Panc1 (cell line): ENCODE results near the gene ZCCHC10. TPM values are rescaled to one million over a fixed set of nuclear protein-coding genes. Genes with fewer than 3 reads are reported as not detected.
A peak's percentile ranks its signal among the peaks of the same experiment; 100 is the strongest.

Experiments
- ATAC-seq: fragments of 200-7000 bp; cut with Tn5 transposase; 2 replicates; pipeline ENCODE4 v1.9.1; 2020; ENCODE audit warnings: mild to moderate bottlenecking, moderate library complexity
- BruUV-seq: library from RNA; stranded (reverse); fragments of 400-500 nt; replicated peaks from 2 replicates; lab custom pipeline; 2021; lab: Mats Ljungman, UMichigan
- CTCF ChIA-PET: fragments of 300-600 bp; sonication (Branson Sonifier 250); formaldehyde crosslinking; loops from one replicate; lab custom pipeline; 2022; ENCODE audit warnings: antibody characterized with exemption; lab: Charles Lee
- POLR2A ChIA-PET: fragments of 300-600 bp; sonication (Branson Sonifier 250); formaldehyde crosslinking; loops from one replicate; lab custom pipeline; 2022; ENCODE audit warnings: antibody characterized with exemption; lab: Charles Lee
- DNase-seq: peaks from one replicate; pipeline ENCODE4 v3.0.0-alpha.2; 2010; ENCODE audit warnings: low read depth, low spot score
- H3K27ac ChIP-seq: 2 replicates; pipeline ENCODE4 v1.5.1; 2011; ENCODE audit warnings: mild to moderate bottlenecking, low read length, inconsistent platforms
- H3K27me3 ChIP-seq: fragments of 200-500 bp; sonication (Bioruptor generic); 2 replicates; pipeline ENCODE4 v1.6.0; 2014; ENCODE audit warnings: low read length, inconsistent platforms; ENCODE audit not compliant: control insufficient read depth, insufficient read depth
- H3K36me3 ChIP-seq: fragments of 200-500 bp; sonication (Bioruptor generic); 2 replicates; pipeline ENCODE4 v1.5.1; 2014; ENCODE audit warnings: inconsistent platforms, mild to moderate bottlenecking, low read length, moderate library complexity; ENCODE audit not compliant: control insufficient read depth, insufficient read depth
- H3K4me1 ChIP-seq: 2 replicates; pipeline ENCODE4 v1.5.1; 2011; ENCODE audit warnings: inconsistent platforms, mild to moderate bottlenecking, low read length, moderate library complexity; ENCODE audit not compliant: control insufficient read depth, insufficient read depth
- H3K4me3 ChIP-seq, 2 experiments: 2 replicates each; pipeline ENCODE4 v1.5.1; 2011 to 2012; ENCODE audit warnings: low read depth in 2 of 2, low read length in 2 of 2, mild to moderate bottlenecking in 2 of 2, inconsistent platforms in 1 of 2, moderate library complexity in 1 of 2
- H3K9me3 ChIP-seq: fragments of 200-500 bp; sonication (Bioruptor generic); 2 replicates; pipeline ENCODE4 v1.5.1; 2014; ENCODE audit warnings: low read depth, mild to moderate bottlenecking, inconsistent platforms, low read length, moderate library complexity; ENCODE audit not compliant: control insufficient read depth, insufficient read depth
- CTCF ChIP-seq: fragments of 450-650 bp; IDR thresholded peaks from 2 replicates; pipeline ENCODE4 v1.5.1; 2017; ENCODE audit warnings: mild to moderate bottlenecking
- POLR2AphosphoS5 ChIP-seq: IDR thresholded peaks from 2 replicates; pipeline ENCODE4 v1.6.1; 2012; ENCODE audit warnings: mild to moderate bottlenecking, low read depth, low read length, moderate library complexity
- REST ChIP-seq, 2 experiments: IDR thresholded peaks; 2 replicates each; pipeline ENCODE4 v1.6.1; 2011 to 2012; ENCODE audit warnings: low read depth in 2 of 2, control low read depth in 1 of 2, low read length in 1 of 2, mild to moderate bottlenecking in 1 of 2, moderate library complexity in 1 of 2; ENCODE audit not compliant: insufficient read depth in 1 of 2
- SIN3A ChIP-seq: IDR thresholded peaks from 2 replicates; pipeline ENCODE4 v1.6.1; 2012; ENCODE audit warnings: low read depth, mild to moderate bottlenecking, low read length, moderate library complexity, borderline replicate concordance; ENCODE audit not compliant: insufficient read depth
- TCF7L2 ChIP-seq: IDR thresholded peaks from 2 replicates; pipeline ENCODE4 v1.6.1; 2011; ENCODE audit warnings: mild to moderate bottlenecking, low read depth, low read length, inconsistent platforms
- in situ Hi-C: cut with HindIII; loops from 2 replicates; pipeline ENCODE4 v1.10.0; 2016; ENCODE audit warnings: low sequenced_read_pairs, low pct_unique_long_range_greater_than_20kb
- intact Hi-C: fragments of 100-400 bp; cut with micrococcal nuclease; formaldehyde crosslinking; loops from one replicate; pipeline ENCODE4 v1.10.0; 2022; ENCODE audit not compliant: unreplicated experiment
- total RNA-seq: library from RNA; stranded (reverse); gene quantifications from one replicate; pipeline ENCODE4 v1.2.1, GENCODE V29; 2021; ENCODE audit not compliant: unreplicated experiment

The ZCCHC10 gene
- total RNA-seq, 1 experiment from 2014 or later: 30.8 TPM

GRCh38 chr5:132953710-132954109 lies 72.6 kb downstream of the ZCCHC10 start:
- POLR2A ChIA-PET: no interaction called here
- DNase-seq: no peak
- H3K9me3 ChIP-seq: no peaks in the 10 kb centered on the region
- H3K27ac ChIP-seq: no peak overlapping the region
- TF ChIP-seq TCF7L2 (no peak), REST (IDR thresholded peaks at IDR 0.05; ENCODE audit: insufficient read depth in 1 of 2, low read depth in 2 of 2, low read length in 1 of 2) (no peak), SIN3A (no peak), CTCF (no peak), POLR2AphosphoS5 (no peak)
- ATAC-seq: no peak
- intact Hi-C loops: no loop called here
- BruUV-seq: TSS peak; percentile 6
- no peaks in the 10 kb centered on the region for H3K36me3 ChIP-seq
- no peak overlapping the region for H3K4me3 ChIP-seq
- in situ Hi-C loops: no loop called here
- no peaks in the 10 kb centered on the region for H3K4me1 ChIP-seq
- no peaks in the 10 kb centered on the region for H3K27me3 ChIP-seq
- CTCF ChIA-PET: no interaction called here

GRCh38 chr5:132952829-132953228 lies 73.5 kb downstream of the ZCCHC10 start:
- Histone ChIP-seq H3K27ac (no peak overlapping the region), H3K4me1 (peaks cover 5% of the 10 kb centered on the region; the same call in 1 of the 2 replicates), H3K27me3 (no peaks in the 10 kb centered on the region), H3K4me3 (no peak overlapping the region), H3K36me3 (no peaks in the 10 kb centered on the region), H3K9me3 (no peaks in the 10 kb centered on the region)
- BruUV-seq: no TSS peak
- no peak for TF ChIP-seq SIN3A
- no peak for TF ChIP-seq TCF7L2
- no peak for TF ChIP-seq POLR2AphosphoS5
- TF ChIP-seq CTCF: no peak
- TF ChIP-seq REST (IDR thresholded peaks at IDR 0.05; ENCODE audit: insufficient read depth in 1 of 2, low read depth in 2 of 2, low read length in 1 of 2): no peak
- ATAC-seq (no peak), DNase-seq (no peak)
- POLR2A ChIA-PET: interaction anchor here (0.7 kb wide), 1 partner anchor 295 kb away, joined by 4 read pairs; no protein-coding TSS in a partner anchor
- CTCF ChIA-PET: no interaction called here
- intact Hi-C loops: no loop called here
- in situ Hi-C loops: no loop called here
